ENCODE measurements around the gene METTL9. TPM values are rescaled to one million over a fixed set of nuclear protein-coding genes. Genes with fewer than 3 reads are reported as not detected.

The METTL9 gene
- total and polyA plus RNA-seq, 2 of the 13 experiments (the other 11 are each of a cell fraction or from before 2014, with no cell fraction given) = 123 to 204 TPM

GRCh38 chr16:21599122-21600030, at the start of gene METTL9 (continued):
- TF ChIP-seq HNF1A (IDR thresholded peaks at IDR 0.05; ENCODE audit: low read depth) = peak; percentile 63; the same call in 1 of the 2 replicates
- TF ChIP-seq HNF1A (CRISPR knock-in tag; IDR thresholded peaks at IDR 0.05; ENCODE audit: borderline replicate concordance) = peak; percentile 95
- peak; percentile 92 for TF ChIP-seq RNF2 (conservative IDR thresholded peaks at IDR 0.05; ENCODE audit: low read depth)
- peak; percentile 99 for TF ChIP-seq ZNF124 (CRISPR knock-in tag; IDR thresholded peaks at IDR 0.05)
- peak; percentile 94; the same call in 1 of the 2 replicates for TF ChIP-seq TGIF2 (CRISPR knock-in tag; IDR thresholded peaks at IDR 0.05)
- TF ChIP-seq YEATS2 (CRISPR knock-in tag; IDR thresholded peaks at IDR 0.05; ENCODE audit: borderline replicate concordance) = peak; percentile 99
- no peak; the same call in 1 of the 2 replicates for TF ChIP-seq ZNF251 (CRISPR knock-in tag; IDR thresholded peaks at IDR 0.05)
- TF ChIP-seq ATF2 (CRISPR knock-in tag; IDR thresholded peaks at IDR 0.05) = peak; percentile 96
- peak; percentile 99 for TF ChIP-seq ZNF280B (CRISPR knock-in tag; IDR thresholded peaks at IDR 0.05; ENCODE audit: borderline replicate concordance)
- no peak; the same call in 1 of the 2 replicates for TF ChIP-seq JUN (CRISPR knock-in tag; IDR thresholded peaks at IDR 0.05)
- TF ChIP-seq EED (CRISPR knock-in tag; IDR thresholded peaks at IDR 0.05) = peak; percentile 98
- TF ChIP-seq ZNF276 (CRISPR knock-in tag; IDR thresholded peaks at IDR 0.05; ENCODE audit: low read depth) = no peak; the same call in 1 of the 2 replicates
- TF ChIP-seq ZBTB2 (CRISPR knock-in tag; IDR thresholded peaks at IDR 0.05; ENCODE audit: low read depth) = peak; percentile 97

All from HepG2 (cell line).